ENCODE results near the gene LRRC8B.

Gene LRRC8B

DNA sequence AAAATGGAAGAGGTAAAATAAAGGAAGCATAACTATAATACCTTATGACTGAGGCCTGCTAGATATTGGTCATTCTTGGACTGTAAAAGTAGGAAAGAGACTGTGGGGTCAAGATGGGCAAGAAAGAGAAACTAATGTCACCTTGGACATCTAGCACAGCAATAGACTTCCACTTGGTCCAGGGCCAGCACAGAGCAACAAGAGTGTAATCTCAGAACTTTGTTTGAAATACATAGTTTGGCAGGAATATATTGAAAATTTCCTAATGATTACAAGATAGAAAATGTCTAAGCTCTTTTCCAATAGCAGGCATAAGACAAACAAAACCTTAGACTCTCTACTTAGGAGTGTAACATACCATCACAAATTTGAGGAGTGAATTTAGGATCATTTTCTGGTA is 112.9 kb downstream of the LRRC8B start:
- no peak for DNase-seq

- no peak for DNase-seq
Measured at GRCh38 chr1:89640440-89640839, 115.8 kb downstream of the LRRC8B start.

DNA sequence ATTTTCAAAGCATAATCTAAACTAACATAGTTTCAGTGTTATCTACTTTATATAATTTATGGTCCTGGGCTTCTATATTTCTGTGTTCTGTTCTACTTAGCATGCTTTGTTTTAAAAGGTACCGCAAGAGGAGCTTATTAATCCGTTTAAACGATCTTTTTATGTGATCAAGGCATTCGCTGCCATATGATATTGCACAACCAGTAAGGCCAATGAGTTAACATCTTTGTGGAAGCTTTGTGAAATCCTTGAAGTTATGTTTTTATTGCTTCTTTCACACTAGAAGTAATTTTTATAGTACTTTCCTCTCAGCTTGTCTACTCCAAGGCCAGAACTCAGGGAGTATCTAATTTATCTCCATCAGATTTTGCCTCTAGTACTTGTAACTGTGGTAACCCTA is 117.2 kb downstream of the LRRC8B start:
- no peak for DNase-seq

DNA sequence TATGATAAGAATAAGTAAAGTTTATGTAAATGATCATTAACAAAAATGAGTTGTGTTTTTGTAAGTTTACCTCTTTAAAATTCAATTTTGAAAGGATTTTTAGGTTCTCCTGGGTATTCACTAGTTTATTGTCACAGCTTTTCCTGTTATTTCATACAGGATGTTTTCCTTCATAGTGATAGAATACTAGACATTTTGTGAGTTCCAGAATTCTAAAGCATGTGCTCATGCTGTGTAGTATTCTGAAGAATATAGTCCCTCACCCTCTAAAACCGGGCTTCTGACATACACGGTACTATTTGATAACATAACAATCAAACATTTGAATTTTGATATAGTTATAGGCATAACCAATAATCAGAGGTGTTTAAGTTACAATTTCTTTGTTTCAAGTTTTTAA is 118.9 kb downstream of the LRRC8B start:
- no peak for DNase-seq

DNA sequence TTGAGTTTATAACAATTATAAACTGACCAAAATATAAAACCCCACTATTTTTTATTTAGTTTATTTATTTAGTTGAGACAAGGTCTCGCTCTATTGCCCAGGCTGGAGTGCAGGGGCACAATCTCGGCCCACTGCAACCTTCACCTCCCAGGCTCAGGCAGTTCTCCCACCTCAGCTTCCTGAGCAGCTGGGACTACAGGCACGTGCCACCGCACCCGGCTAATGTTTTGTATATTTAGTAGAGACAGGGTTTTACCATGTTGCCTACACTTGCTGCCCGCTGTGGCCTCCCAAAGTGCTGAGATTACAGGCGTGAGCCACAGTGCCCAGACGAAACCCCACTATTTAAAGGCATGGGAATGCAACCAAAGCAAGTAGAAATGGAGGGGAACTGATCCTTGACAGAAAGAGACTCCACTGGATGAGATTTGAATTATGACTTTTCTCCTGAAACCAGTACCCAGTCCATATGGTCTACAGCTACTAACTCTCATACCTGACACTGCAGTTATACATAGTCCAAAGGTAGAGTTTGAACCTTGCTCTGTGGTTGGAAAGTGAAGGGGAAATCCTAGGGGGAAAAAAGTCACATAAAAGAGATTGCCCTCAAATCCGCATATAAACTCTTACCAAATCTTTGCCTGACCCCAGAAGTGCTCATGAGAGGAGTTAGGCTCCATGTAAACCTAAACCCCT is 119.6 kb downstream of the LRRC8B start:
- DNase-seq: no peak

DNA sequence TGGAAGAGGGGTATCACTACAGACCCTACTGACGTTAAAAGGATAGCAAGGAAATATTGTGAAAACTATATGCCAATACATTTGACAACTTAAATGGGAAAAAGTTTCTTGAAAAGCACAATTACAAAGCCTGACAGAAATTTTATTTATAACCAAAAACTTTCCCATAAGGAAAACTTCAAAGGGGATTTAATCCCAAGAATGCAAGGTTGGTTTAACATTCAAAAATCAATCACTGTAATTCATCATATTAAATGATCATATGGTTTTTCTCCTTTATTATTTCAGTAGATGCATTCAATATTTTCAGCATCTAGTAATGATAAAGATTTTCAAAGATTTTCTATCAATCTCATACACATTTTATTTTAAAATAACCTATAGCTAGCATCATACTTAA is 121.6 kb downstream of the LRRC8B start:
- no peak for DNase-seq
